Measurements from ENCODE around the gene FKBP2. TPM values are rescaled to one million over a fixed set of nuclear protein-coding genes. Genes with fewer than 3 reads are reported as not detected.

The FKBP2 gene
- total and polyA plus RNA-seq, 2 of the 4 experiments (the other 2 are of a cell fraction) = 36.2 to 76.4 TPM

GRCh38 chr11:64243236-64243854 is 2.5 kb downstream of the FKBP2 start:
- Histone ChIP-seq H2BK20ac (ENCODE audit: low read depth, low read length) (no peak overlapping the region; the same call in 1 of the 2 replicates), H3K18ac (ENCODE audit: low read depth, low read length) (no peak overlapping the region), H4K5ac (ENCODE audit: low read depth, low read length) (no peak overlapping the region), H2BK15ac (ENCODE audit: low read depth, low read length) (no peak overlapping the region), H3K27ac (ENCODE audit: insufficient read depth, low read length) (no peak overlapping the region; the same call in 1 of the 2 replicates), H3K56ac (ENCODE audit: extremely low read depth, insufficient read depth, low read length) (no peak overlapping the region), H3K4me1 (ENCODE audit: control insufficient read depth, insufficient read depth, low read length) (peaks cover 13% of the 10 kb centered on the region), H2AK9ac (replicated peaks; ENCODE audit: low read depth, low read length, poor library complexity) (peak overlapping the region; percentile 7), H3K4me3 (ENCODE audit: insufficient read depth, low read depth, low read length) (no peak overlapping the region), H2AFZ (replicated peaks; ENCODE audit: low read length, poor library complexity) (peak overlapping the region; percentile 52), H4K20me1 (ENCODE audit: insufficient read depth, low read length) (peaks cover 26% of the 10 kb centered on the region), H4K8ac (ENCODE audit: low read depth in 2 of 2, low read length in 2 of 2) (no peak overlapping the region; a peak in 1 of 4 replicates), H2AK5ac (ENCODE audit: low read depth, low read length) (no peak overlapping the region), H3K79me1 (ENCODE audit: low read depth in 1 of 2, low read length in 2 of 2) (peaks cover 18 to 40% of the 10 kb centered on the region in 2 experiments; a peak in 3 of 4 replicates), H4K91ac (ENCODE audit: insufficient read depth, low read depth, low read length) (no peak overlapping the region), H3K27me3 (ENCODE audit: control insufficient read depth, insufficient read depth, low read length) (no peaks in the 10 kb centered on the region), H3K4ac (ENCODE audit: low read depth, low read length) (no peak overlapping the region), H2BK120ac (ENCODE audit: low read depth, low read length) (no peak overlapping the region), H3K14ac (replicated peaks; ENCODE audit: low read depth, low read length) (no peak overlapping the region), H3K9me3 (ENCODE audit: control insufficient read depth, insufficient read depth, low read length) (no peaks in the 10 kb centered on the region), H3K4me2 (ENCODE audit: low read depth, low read length) (no peak overlapping the region), H2BK5ac (ENCODE audit: low read depth, low read length, poor library complexity, severe bottlenecking) (no peak overlapping the region), H3K9me1 (ENCODE audit: insufficient read depth, low read length) (peaks cover 14% of the 10 kb centered on the region), H3K36me3 (ENCODE audit: control insufficient read depth, insufficient read depth, low read length) (peaks cover 18% of the 10 kb centered on the region), H3K9ac (ENCODE audit: low read depth, low read length) (no peak overlapping the region), H3K23ac (ENCODE audit: low read depth, low read length) (0 out of 2 replicates have a peak overlapping the region, but pooled peaks have one; percentile 51)
- dilution Hi-C loops (cut with HindIII; ENCODE audit: low sequenced_read_pairs, unreplicated experiment) = no loop called here
- DNase-seq = no peak
- intact Hi-C loops (cut with micrococcal nuclease) = no loop called here
- TF ChIP-seq RCOR1 (IDR thresholded peaks at IDR 0.05; ENCODE audit: insufficient replicate concordance, low read length) (no peak), CEBPB (IDR thresholded peaks at IDR 0.05; ENCODE audit: low read depth, low read length) (no peak), BHLHE40 (IDR thresholded peaks at IDR 0.05; ENCODE audit: low read depth, low read length) (no peak), MXI1 (IDR thresholded peaks at IDR 0.05; ENCODE audit: borderline replicate concordance, low read depth, low read length) (no peak), RFX5 (IDR thresholded peaks at IDR 0.05; ENCODE audit: low read depth, low read length) (no peak), MAZ (IDR thresholded peaks at IDR 0.05; ENCODE audit: borderline replicate concordance, low read depth, low read length) (no peak), SMC3 (IDR thresholded peaks at IDR 0.05; ENCODE audit: low read depth, low read length) (no peak), NFE2L2 (IDR thresholded peaks at IDR 0.05; ENCODE audit: low read depth, low read length) (no peak), CTCF (conservative IDR thresholded peaks at IDR 0.05; ENCODE audit: low read depth, low read length) (no peak), CHD1 (IDR thresholded peaks at IDR 0.05; ENCODE audit: low read depth, low read length) (no peak), MAFK (IDR thresholded peaks at IDR 0.05; ENCODE audit: low read depth, low read length) (no peak), POLR2A (IDR thresholded peaks at IDR 0.05; ENCODE audit: low read depth, low read length) (no peak; the same call in 1 of the 2 replicates), RAD21 (IDR thresholded peaks at IDR 0.05; ENCODE audit: low read length) (no peak)
- TF ChIP-seq, protein P1, sequence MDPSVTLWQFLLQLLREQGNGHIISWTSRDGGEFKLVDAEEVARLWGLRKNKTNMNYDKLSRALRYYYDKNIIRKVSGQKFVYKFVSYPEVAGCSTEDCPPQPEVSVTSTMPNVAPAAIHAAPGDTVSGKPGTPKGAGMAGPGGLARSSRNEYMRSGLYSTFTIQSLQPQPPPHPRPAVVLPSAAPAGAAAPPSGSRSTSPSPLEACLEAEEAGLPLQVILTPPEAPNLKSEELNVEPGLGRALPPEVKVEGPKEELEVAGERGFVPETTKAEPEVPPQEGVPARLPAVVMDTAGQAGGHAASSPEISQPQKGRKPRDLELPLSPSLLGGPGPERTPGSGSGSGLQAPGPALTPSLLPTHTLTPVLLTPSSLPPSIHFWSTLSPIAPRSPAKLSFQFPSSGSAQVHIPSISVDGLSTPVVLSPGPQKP (IDR thresholded peaks at IDR 0.05; ENCODE audit: borderline replicate concordance, low read depth, low read length) = no peak
- no peak for ATAC-seq (ENCODE audit: low read depth)
- TSS peak; percentile 37 for BruUV-seq (replicated peaks)
- ChIA-PET POLR2A (ENCODE audit: unreplicated experiment) (no interaction called here), CTCF (interaction anchor here (1.1 to 2.5 kb wide), 2 partner anchors 39 to 58 kb away, joined by 4 to 8 read pairs; partner anchors contain the start of gene CATSPERZ)
- in situ Hi-C loops (cut with MboI; ENCODE audit: low sequenced_read_pairs) = no loop called here
- whole genome bisulfite sequencing, 2 experiments (ENCODE audit: extremely low coverage in 2 of 2, insufficient read length in 1 of 2) = 100% methylated on average over 1 of the region's 8 CpGs; no CpG with 5 or more reads in 1 of the 2 experiments
